NCI-H1092 (cell line): ENCODE data around the gene INPP5A.

Experiments used
- DNase-seq: peaks from one replicate; lab custom pipeline; 2025; lab: John Stamatoyannopoulos, UW

Gene INPP5A

GRCh38 chr10:132708936-132709335 is 171.3 kb downstream of the INPP5A start:
- no peak for DNase-seq

GRCh38 chr10:132709471-132709951 is 171.9 kb downstream of the INPP5A start:
- no peak for DNase-seq

- no peak for DNase-seq
Observed at GRCh38 chr10:132710036-132710686, 172.6 kb downstream of the INPP5A start.

GRCh38 chr10:132710746-132711612 is 173.4 kb downstream of the INPP5A start:
- no peak for DNase-seq

GRCh38 chr10:132711613-132712121 is 174.1 kb downstream of the INPP5A start:
- no peak for DNase-seq

GRCh38 chr10:132712291-132712690 is 174.7 kb downstream of the INPP5A start:
- no peak for DNase-seq

- no peak for DNase-seq
Observed at GRCh38 chr10:132712743-132713142, 175.2 kb downstream of the INPP5A start.

GRCh38 chr10:132713421-132714095 is 176.0 kb downstream of the INPP5A start:
- DNase-seq: no peak

GRCh38 chr10:132714096-132714985 is 176.8 kb downstream of the INPP5A start:
- DNase-seq: no peak

GRCh38 chr10:132714986-132715775 is 177.6 kb downstream of the INPP5A start:
- DNase-seq: no peak

GRCh38 chr10:132715776-132716680 is 178.4 kb downstream of the INPP5A start:
- no peak for DNase-seq

- no peak for DNase-seq
Observed at GRCh38 chr10:132716691-132717490, 179.3 kb downstream of the INPP5A start.

- DNase-seq: no peak
Observed at GRCh38 chr10:132721725-132722124, 184.1 kb downstream of the INPP5A start.

GRCh38 chr10:132722394-132723329 is 185.1 kb downstream of the INPP5A start:
- DNase-seq: no peak

- DNase-seq: no peak
Observed at GRCh38 chr10:132723330-132723970, 185.9 kb downstream of the INPP5A start.

- no peak for DNase-seq
Observed at GRCh38 chr10:132724446-132724845, 186.9 kb downstream of the INPP5A start.

GRCh38 chr10:132725202-132725601 is 187.6 kb downstream of the INPP5A start:
- no peak for DNase-seq
